Activated CD8-positive, alpha-beta T cell treated with anti-CD3 and anti-CD28 coated beads for 36 hours (primary cell): ENCODE measurements around the gene LIPC. TPM values are rescaled to one million over a fixed set of nuclear protein-coding genes. Genes with fewer than 3 reads are reported as not detected.

Experiments
- ATAC-seq: fragments of 200-7000 bp; cut with Tn5 transposase; one replicate; pipeline ENCODE4 v1.10.0; 2021; ENCODE audit warnings: mild to moderate bottlenecking, moderate library complexity
- CTCF ChIA-PET: fragments of 350-600 bp; sonication (Branson Sonifier 250); formaldehyde crosslinking; loops from one replicate; lab custom pipeline; 2021; ENCODE audit warnings: antibody characterized with exemption; lab: Charles Lee
- POLR2A ChIA-PET: fragments of 350-600 bp; sonication (Branson Sonifier 250); formaldehyde crosslinking; loops from one replicate; lab custom pipeline; 2021; ENCODE audit warnings: antibody characterized with exemption; lab: Charles Lee
- DNase-seq: peaks from one replicate; pipeline ENCODE4 v3.0.0-alpha.2; 2020
- H3K27ac Mint-ChIP-seq: one replicate; pipeline ENCODE4 v1.8.0; 2021; ENCODE audit warnings: mild to moderate bottlenecking, mixed read lengths
- H3K27me3 Mint-ChIP-seq: one replicate; pipeline ENCODE4 v1.8.0; 2021; ENCODE audit warnings: mixed read lengths
- H3K36me3 Mint-ChIP-seq: one replicate; pipeline ENCODE4 v1.8.0; 2021; ENCODE audit warnings: low read depth, mixed read lengths
- H3K4me1 Mint-ChIP-seq: one replicate; pipeline ENCODE4 v1.8.0; 2021; ENCODE audit warnings: low read depth, mixed read lengths
- H3K4me3 Mint-ChIP-seq: one replicate; pipeline ENCODE4 v1.8.0; 2021; ENCODE audit warnings: mild to moderate bottlenecking, moderate library complexity, mixed read lengths
- H3K9me3 Mint-ChIP-seq: one replicate; pipeline ENCODE4 v1.8.0; 2021; ENCODE audit warnings: mixed read lengths
- CTCF ChIP-seq: fragments of 200-600 bp; IDR thresholded peaks from one replicate; pipeline ENCODE4 v1.8.0; 2022; ENCODE audit warnings: antibody characterized with exemption, mild to moderate bottlenecking
- intact Hi-C: fragments of 100-400 bp; cut with micrococcal nuclease; formaldehyde crosslinking; loops from one replicate; pipeline ENCODE4 v1.10.0; 2022
- total RNA-seq, 2 experiments: library from RNA; stranded (reverse); gene quantifications; one replicate each; pipeline ENCODE4 v1.2.3, GENCODE V29; 2021

Gene LIPC
- total RNA-seq, 2 experiments from 2014 or later: 1.0 to 1.2 TPM

- CTCF ChIA-PET: interaction anchor here (0.7 to 1.3 kb wide), 4 partner anchors 10 to 361 kb away, joined by 3 to 4 read pairs (median 4); no protein-coding TSS in a partner anchor
- peaks cover 2% of the 10 kb centered on the region for H3K27me3 Mint-ChIP-seq
Measured at GRCh38 chr15:58589047-58589446, 157.3 kb downstream of the LIPC start.

GRCh38 chr15:58590236-58590635, 158.4 kb downstream of the LIPC start:
- H3K27ac Mint-ChIP-seq: no peak overlapping the region
- H3K9me3 Mint-ChIP-seq: no peaks in the 10 kb centered on the region
- peaks cover 14% of the 10 kb centered on the region for H3K4me1 Mint-ChIP-seq
- TF ChIP-seq CTCF: no peak
- no peaks in the 10 kb centered on the region for H3K27me3 Mint-ChIP-seq
- CTCF ChIA-PET: interaction anchor here (1.3 kb wide), 1 partner anchor 9 kb away, joined by 4 read pairs; no protein-coding TSS in a partner anchor
- POLR2A ChIA-PET: interaction anchor here (0.7 to 0.8 kb wide), 2 partner anchors 118 to 337 kb away, joined by 3 read pairs; no protein-coding TSS in a partner anchor
- no peak overlapping the region for H3K4me3 Mint-ChIP-seq
- intact Hi-C loops: no loop called here
- peaks cover 8% of the 10 kb centered on the region for H3K36me3 Mint-ChIP-seq
- ATAC-seq (no peak), DNase-seq (no peak)

More at GRCh38 chr15:58589047-58589446, 157.3 kb downstream of the LIPC start:
- peaks cover 6% of the 10 kb centered on the region for H3K36me3 Mint-ChIP-seq
- intact Hi-C loops: no loop called here
- peaks cover 11% of the 10 kb centered on the region for H3K4me1 Mint-ChIP-seq
- DNase-seq: no peak
- no peak for TF ChIP-seq CTCF
- H3K9me3 Mint-ChIP-seq: no peaks in the 10 kb centered on the region
- no peak for ATAC-seq
- H3K4me3 Mint-ChIP-seq: no peak overlapping the region
- POLR2A ChIA-PET: interaction anchor here (0.5 to 1.2 kb wide), 2 partner anchors 17 to 51 kb away, joined by 3 read pairs; no protein-coding TSS in a partner anchor
- no peak overlapping the region for H3K27ac Mint-ChIP-seq

GRCh38 chr15:58590926-58591325, 159.1 kb downstream of the LIPC start:
- Mint-ChIP-seq H3K9me3 (no peaks in the 10 kb centered on the region), H3K27me3 (no peaks in the 10 kb centered on the region), H3K36me3 (peaks cover 10% of the 10 kb centered on the region), H3K27ac (no peak overlapping the region), H3K4me1 (peaks cover 11% of the 10 kb centered on the region), H3K4me3 (no peak overlapping the region)
- DNase-seq (no peak), ATAC-seq (no peak)
- TF ChIP-seq CTCF: no peak
- intact Hi-C loops: no loop called here
- ChIA-PET POLR2A (interaction anchor here (0.6 kb wide), 1 partner anchor 289 kb away, joined by 3 read pairs; no protein-coding TSS in a partner anchor), CTCF (interaction anchor here (1.0 kb wide), 1 partner anchor 321 kb away, joined by 3 read pairs; no protein-coding TSS in a partner anchor)

- ChIA-PET POLR2A (no interaction called here), CTCF (no interaction called here)
- Mint-ChIP-seq H3K27ac (peak overlapping the region; percentile 4), H3K36me3 (peaks cover 18% of the 10 kb centered on the region), H3K4me1 (peaks cover 14% of the 10 kb centered on the region), H3K4me3 (no peak overlapping the region), H3K9me3 (no peaks in the 10 kb centered on the region), H3K27me3 (no peaks in the 10 kb centered on the region)
- intact Hi-C loops: no loop called here
- no peak for DNase-seq
- TF ChIP-seq CTCF: no peak
- ATAC-seq: peak; percentile 20
Measured at GRCh38 chr15:58593870-58594269, 162.1 kb downstream of the LIPC start.

GRCh38 chr15:58594898-58595297, 163.1 kb downstream of the LIPC start:
- POLR2A ChIA-PET: no interaction called here
- peaks cover 19% of the 10 kb centered on the region for H3K36me3 Mint-ChIP-seq
- peaks cover 14% of the 10 kb centered on the region for H3K4me1 Mint-ChIP-seq
- no peak for ATAC-seq
- TF ChIP-seq CTCF: no peak
- intact Hi-C loops: no loop called here
- no peaks in the 10 kb centered on the region for H3K27me3 Mint-ChIP-seq
- no peaks in the 10 kb centered on the region for H3K9me3 Mint-ChIP-seq
- no peak overlapping the region for H3K27ac Mint-ChIP-seq
- no peak for DNase-seq
- no peak overlapping the region for H3K4me3 Mint-ChIP-seq
- CTCF ChIA-PET: interaction anchor here (0.7 kb wide), 1 partner anchor 23 kb away, joined by 3 read pairs; no protein-coding TSS in a partner anchor
